WTC11 (cell line): ENCODE data around the gene TMEM231. TPM values are rescaled to one million over a fixed set of nuclear protein-coding genes. Genes with fewer than 3 reads are reported as not detected.

Source experiments
- ATAC-seq: fragments of 200-7000 bp; cut with Tn5 transposase; 2 replicates; pipeline ENCODE4 v1.10.0; 2021; ENCODE audit warnings: mild to moderate bottlenecking, moderate library complexity
- CTCF ChIA-PET: fragments of 300-600 bp; sonication (Branson Sonifier 250); formaldehyde crosslinking; loops from one replicate; lab custom pipeline; 2021; ENCODE audit warnings: antibody characterized with exemption; lab: Charles Lee
- POLR2A ChIA-PET: fragments of 350-600 bp; sonication (Branson Sonifier 250); formaldehyde crosslinking; loops from one replicate; lab custom pipeline; 2021; ENCODE audit warnings: antibody characterized with exemption; lab: Charles Lee
- DNase-seq: peaks from one replicate; pipeline ENCODE4 v3.0.0; 2021; ENCODE audit warnings: low spot score
- H3K27ac Mint-ChIP-seq: 2 replicates; pipeline ENCODE4 v1.8.0; 2021; ENCODE audit warnings: mixed read lengths
- H3K27me3 Mint-ChIP-seq: 2 replicates; pipeline ENCODE4 v1.8.0; 2021; ENCODE audit warnings: low read depth, mild to moderate bottlenecking, moderate library complexity, mixed read lengths
- H3K36me3 Mint-ChIP-seq: 2 replicates; pipeline ENCODE4 v1.8.0; 2021; ENCODE audit warnings: mixed read lengths
- H3K4me1 Mint-ChIP-seq: 2 replicates; pipeline ENCODE4 v1.8.0; 2022; ENCODE audit warnings: mixed read lengths
- H3K4me3 Mint-ChIP-seq: 2 replicates; pipeline ENCODE4 v1.8.0; 2021; ENCODE audit warnings: mild to moderate bottlenecking, moderate library complexity, mixed read lengths
- H3K9me3 Mint-ChIP-seq: 2 replicates; pipeline ENCODE4 v1.8.0; 2021; ENCODE audit warnings: mixed read lengths
- ATF2 ChIP-seq: sonication (generic); formaldehyde crosslinking; IDR thresholded peaks from 2 replicates; pipeline ENCODE4 v1.8.1; 2022; ENCODE audit warnings: low read depth, missing genetic modification reagents, borderline replicate concordance
- ATF6 ChIP-seq: sonication (generic); formaldehyde crosslinking; IDR thresholded peaks from 2 replicates; pipeline ENCODE4 v1.8.1; 2023; ENCODE audit warnings: mild to moderate bottlenecking, missing genetic modification reagents
- CREB1 ChIP-seq: sonication (generic); formaldehyde crosslinking; IDR thresholded peaks from 2 replicates; pipeline ENCODE4 v1.8.0; 2023; ENCODE audit warnings: mild to moderate bottlenecking, missing genetic modification reagents
- EMX1 ChIP-seq: fragments of 250-450 bp; sonication (Bioruptor Pico); IDR thresholded peaks from 2 replicates; pipeline ENCODE4 v1.8.0; 2021; ENCODE audit warnings: mild to moderate bottlenecking
- FOXK1 ChIP-seq: sonication (generic); formaldehyde crosslinking; IDR thresholded peaks from 2 replicates; pipeline ENCODE4 v1.8.0; 2022; ENCODE audit warnings: mild to moderate bottlenecking, moderate library complexity, missing genetic modification reagents
- IRF1 ChIP-seq: sonication (generic); formaldehyde crosslinking; IDR thresholded peaks from 2 replicates; pipeline ENCODE4 v1.8.0; 2023; ENCODE audit warnings: missing genetic modification reagents
- IRF2 ChIP-seq: sonication (generic); formaldehyde crosslinking; IDR thresholded peaks from 2 replicates; pipeline ENCODE4 v1.8.0; 2022; ENCODE audit warnings: low read depth, missing genetic modification reagents, borderline replicate concordance
- MXD4 ChIP-seq: fragments of 250-450 bp; sonication (Bioruptor Pico); IDR thresholded peaks from 2 replicates; pipeline ENCODE4 v1.8.0; 2021; ENCODE audit warnings: mild to moderate bottlenecking, moderate library complexity, borderline replicate concordance
- NFATC4 ChIP-seq: fragments of 250-450 bp; sonication (Bioruptor Pico); IDR thresholded peaks from 2 replicates; pipeline ENCODE4 v1.9.0; 2021; ENCODE audit warnings: mild to moderate bottlenecking
- NR2C2 ChIP-seq: sonication (generic); formaldehyde crosslinking; IDR thresholded peaks from 2 replicates; pipeline ENCODE4 v1.8.0; 2022; ENCODE audit warnings: mild to moderate bottlenecking, missing genetic modification reagents
- NR3C1 ChIP-seq: sonication (generic); formaldehyde crosslinking; conservative IDR thresholded peaks from 2 replicates; pipeline ENCODE4 v1.8.1; 2023; ENCODE audit warnings: low read depth, mild to moderate bottlenecking, missing genetic modification reagents
- PRRX2 ChIP-seq: fragments of 250-450 bp; sonication (Bioruptor Pico); IDR thresholded peaks from 2 replicates; pipeline ENCODE4 v1.8.0; 2021; ENCODE audit warnings: mild to moderate bottlenecking
- RORB ChIP-seq: fragments of 250-450 bp; sonication (Bioruptor Pico); IDR thresholded peaks from 2 replicates; pipeline ENCODE4 v1.9.0; 2021; ENCODE audit warnings: mild to moderate bottlenecking
- SOX15 ChIP-seq: fragments of 250-450 bp; sonication (Bioruptor Pico); IDR thresholded peaks from 2 replicates; pipeline ENCODE4 v1.9.0; 2021; ENCODE audit warnings: mild to moderate bottlenecking
- TEAD4 ChIP-seq: sonication (generic); formaldehyde crosslinking; IDR thresholded peaks from 2 replicates; pipeline ENCODE4 v1.8.0; 2022; ENCODE audit warnings: mild to moderate bottlenecking, missing genetic modification reagents
- TP53 ChIP-seq: sonication (generic); formaldehyde crosslinking; IDR thresholded peaks from 2 replicates; pipeline ENCODE4 v1.8.1; 2023; ENCODE audit warnings: mild to moderate bottlenecking, missing genetic modification reagents
- ZBTB21 ChIP-seq: sonication (generic); formaldehyde crosslinking; IDR thresholded peaks from 2 replicates; pipeline ENCODE4 v1.8.1; 2023; ENCODE audit warnings: mild to moderate bottlenecking, missing genetic modification reagents, borderline replicate concordance
- ZBTB43 ChIP-seq: sonication (generic); formaldehyde crosslinking; IDR thresholded peaks from 2 replicates; pipeline ENCODE4 v1.8.1; 2023; ENCODE audit warnings: mild to moderate bottlenecking, missing genetic modification reagents
- ZNF232 ChIP-seq: sonication (generic); formaldehyde crosslinking; IDR thresholded peaks from 2 replicates; pipeline ENCODE4 v1.8.0; 2022; ENCODE audit warnings: mild to moderate bottlenecking, missing genetic modification reagents
- total RNA-seq: library from RNA; stranded (reverse); gene quantifications from 3 replicates; pipeline ENCODE4 v1.2.3, GENCODE V29; 2021
- TF ChIP-seq, protein P1 (sequence below): sonication (generic); formaldehyde crosslinking; IDR thresholded peaks from 2 replicates; pipeline ENCODE4 v1.8.0; 2022; ENCODE audit warnings: missing genetic modification reagents
- TF ChIP-seq, protein P2 (sequence below): sonication (generic); formaldehyde crosslinking; IDR thresholded peaks from 2 replicates; pipeline ENCODE4 v1.8.0; 2022; ENCODE audit warnings: mild to moderate bottlenecking, missing genetic modification reagents
- TF ChIP-seq, protein P3 (sequence below): sonication (generic); formaldehyde crosslinking; IDR thresholded peaks from 2 replicates; pipeline ENCODE4 v1.8.1; 2023; ENCODE audit warnings: mild to moderate bottlenecking, missing genetic modification reagents, borderline replicate concordance

The TMEM231 gene
- total RNA-seq, 1 experiment from 2014 or later = 12.0 TPM

GRCh38 chr16:75572864-75573542 lies 17.0 kb upstream of the TMEM231 start (continued):
- TF ChIP-seq TP53 (CRISPR knock-in tag) (no peak), PRRX2 (CRISPR knock-in tag) (no peak), MXD4 (no peak), ZNF232 (no peak), RORB (no peak), NR3C1 (no peak), EMX1 (CRISPR knock-in tag) (no peak)
- TF ChIP-seq, protein P1, sequence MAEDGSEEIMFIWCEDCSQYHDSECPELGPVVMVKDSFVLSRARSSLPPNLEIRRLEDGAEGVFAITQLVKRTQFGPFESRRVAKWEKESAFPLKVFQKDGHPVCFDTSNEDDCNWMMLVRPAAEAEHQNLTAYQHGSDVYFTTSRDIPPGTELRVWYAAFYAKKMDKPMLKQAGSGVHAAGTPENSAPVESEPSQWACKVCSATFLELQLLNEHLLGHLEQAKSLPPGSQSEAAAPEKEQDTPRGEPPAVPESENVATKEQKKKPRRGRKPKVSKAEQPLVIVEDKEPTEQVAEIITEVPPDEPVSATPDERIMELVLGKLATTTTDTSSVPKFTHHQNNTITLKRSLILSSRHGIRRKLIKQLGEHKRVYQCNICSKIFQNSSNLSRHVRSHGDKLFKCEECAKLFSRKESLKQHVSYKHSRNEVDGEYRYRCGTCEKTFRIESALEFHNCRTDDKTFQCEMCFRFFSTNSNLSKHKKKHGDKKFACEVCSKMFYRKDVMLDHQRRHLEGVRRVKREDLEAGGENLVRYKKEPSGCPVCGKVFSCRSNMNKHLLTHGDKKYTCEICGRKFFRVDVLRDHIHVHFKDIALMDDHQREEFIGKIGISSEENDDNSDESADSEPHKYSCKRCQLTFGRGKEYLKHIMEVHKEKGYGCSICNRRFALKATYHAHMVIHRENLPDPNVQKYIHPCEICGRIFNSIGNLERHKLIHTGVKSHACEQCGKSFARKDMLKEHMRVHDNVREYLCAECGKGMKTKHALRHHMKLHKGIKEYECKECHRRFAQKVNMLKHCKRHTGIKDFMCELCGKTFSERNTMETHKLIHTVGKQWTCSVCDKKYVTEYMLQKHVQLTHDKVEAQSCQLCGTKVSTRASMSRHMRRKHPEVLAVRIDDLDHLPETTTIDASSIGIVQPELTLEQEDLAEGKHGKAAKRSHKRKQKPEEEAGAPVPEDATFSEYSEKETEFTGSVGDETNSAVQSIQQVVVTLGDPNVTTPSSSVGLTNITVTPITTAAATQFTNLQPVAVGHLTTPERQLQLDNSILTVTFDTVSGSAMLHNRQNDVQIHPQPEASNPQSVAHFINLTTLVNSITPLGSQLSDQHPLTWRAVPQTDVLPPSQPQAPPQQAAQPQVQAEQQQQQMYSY (CRISPR knock-in tag) = no peak
- TF ChIP-seq, protein P2, sequence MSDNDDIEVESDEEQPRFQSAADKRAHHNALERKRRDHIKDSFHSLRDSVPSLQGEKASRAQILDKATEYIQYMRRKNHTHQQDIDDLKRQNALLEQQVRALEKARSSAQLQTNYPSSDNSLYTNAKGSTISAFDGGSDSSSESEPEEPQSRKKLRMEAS (CRISPR knock-in tag) = no peak
- TF ChIP-seq, protein P3, sequence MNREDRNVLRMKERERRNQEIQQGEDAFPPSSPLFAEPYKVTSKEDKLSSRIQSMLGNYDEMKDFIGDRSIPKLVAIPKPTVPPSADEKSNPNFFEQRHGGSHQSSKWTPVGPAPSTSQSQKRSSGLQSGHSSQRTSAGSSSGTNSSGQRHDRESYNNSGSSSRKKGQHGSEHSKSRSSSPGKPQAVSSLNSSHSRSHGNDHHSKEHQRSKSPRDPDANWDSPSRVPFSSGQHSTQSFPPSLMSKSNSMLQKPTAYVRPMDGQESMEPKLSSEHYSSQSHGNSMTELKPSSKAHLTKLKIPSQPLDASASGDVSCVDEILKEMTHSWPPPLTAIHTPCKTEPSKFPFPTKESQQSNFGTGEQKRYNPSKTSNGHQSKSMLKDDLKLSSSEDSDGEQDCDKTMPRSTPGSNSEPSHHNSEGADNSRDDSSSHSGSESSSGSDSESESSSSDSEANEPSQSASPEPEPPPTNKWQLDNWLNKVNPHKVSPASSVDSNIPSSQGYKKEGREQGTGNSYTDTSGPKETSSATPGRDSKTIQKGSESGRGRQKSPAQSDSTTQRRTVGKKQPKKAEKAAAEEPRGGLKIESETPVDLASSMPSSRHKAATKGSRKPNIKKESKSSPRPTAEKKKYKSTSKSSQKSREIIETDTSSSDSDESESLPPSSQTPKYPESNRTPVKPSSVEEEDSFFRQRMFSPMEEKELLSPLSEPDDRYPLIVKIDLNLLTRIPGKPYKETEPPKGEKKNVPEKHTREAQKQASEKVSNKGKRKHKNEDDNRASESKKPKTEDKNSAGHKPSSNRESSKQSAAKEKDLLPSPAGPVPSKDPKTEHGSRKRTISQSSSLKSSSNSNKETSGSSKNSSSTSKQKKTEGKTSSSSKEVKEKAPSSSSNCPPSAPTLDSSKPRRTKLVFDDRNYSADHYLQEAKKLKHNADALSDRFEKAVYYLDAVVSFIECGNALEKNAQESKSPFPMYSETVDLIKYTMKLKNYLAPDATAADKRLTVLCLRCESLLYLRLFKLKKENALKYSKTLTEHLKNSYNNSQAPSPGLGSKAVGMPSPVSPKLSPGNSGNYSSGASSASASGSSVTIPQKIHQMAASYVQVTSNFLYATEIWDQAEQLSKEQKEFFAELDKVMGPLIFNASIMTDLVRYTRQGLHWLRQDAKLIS (CRISPR knock-in tag) = no peak
- TF ChIP-seq, all 79 proteins: peak for 0

GRCh38 chr16:75570396-75571065 lies 14.5 kb upstream of the TMEM231 start:
- Mint-ChIP-seq H3K9me3 (no peaks in the 10 kb centered on the region), H3K4me3 (no peak overlapping the region), H3K4me1 (peaks cover 14% of the 10 kb centered on the region), H3K27ac (no peak overlapping the region), H3K27me3 (no peaks in the 10 kb centered on the region), H3K36me3 (peaks cover 46% of the 10 kb centered on the region)
- ChIA-PET CTCF (no interaction called here), POLR2A (no interaction called here)
- DNase-seq (no peak), ATAC-seq (no peak)
- TF ChIP-seq RORB (no peak), NFATC4 (no peak), IRF1 (CRISPR knock-in tag) (no peak), SOX15 (CRISPR knock-in tag) (no peak), IRF2 (no peak), CREB1 (CRISPR knock-in tag) (no peak), FOXK1 (CRISPR knock-in tag) (no peak), NR2C2 (CRISPR knock-in tag) (no peak), ATF2 (CRISPR knock-in tag) (no peak), ATF6 (CRISPR knock-in tag) (no peak), ZBTB21 (CRISPR knock-in tag) (no peak), TEAD4 (CRISPR knock-in tag) (no peak), ZBTB43 (CRISPR knock-in tag) (no peak)
